ENCODE measurements around the gene IGFN1.
"Not testable (repeated sequence)": the region's sequence is repeated elsewhere in the genome, so short reads cannot be mapped to it uniquely, and the experiment has no call there.

The IGFN1 gene

DNA sequence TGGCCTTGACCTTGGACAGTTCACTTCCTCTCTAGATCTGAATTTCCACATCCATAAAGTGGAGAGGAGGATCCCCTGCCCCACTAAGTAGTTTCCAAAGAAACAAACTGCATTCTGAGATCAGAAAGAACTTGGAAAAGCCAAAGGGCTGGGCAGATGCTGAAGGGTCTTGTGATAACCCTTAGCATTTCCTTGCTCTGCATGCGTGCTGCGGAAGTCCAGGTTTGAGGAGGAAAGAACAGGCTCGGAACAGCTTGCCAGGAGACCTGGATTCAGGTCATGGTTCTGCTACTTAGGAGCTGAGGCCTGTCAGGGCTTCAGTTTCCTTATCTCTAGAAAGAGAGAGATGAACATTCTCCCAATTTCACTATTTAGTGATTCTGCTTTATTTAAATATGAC is 27.2 kb downstream of the IGFN1 start:
- DNase-seq (ENCODE audit: low spot score) = no peak

GRCh38 chr1:201218409-201218808 is 27.8 kb downstream of the IGFN1 start:
- no peak for DNase-seq (ENCODE audit: low spot score)

DNA sequence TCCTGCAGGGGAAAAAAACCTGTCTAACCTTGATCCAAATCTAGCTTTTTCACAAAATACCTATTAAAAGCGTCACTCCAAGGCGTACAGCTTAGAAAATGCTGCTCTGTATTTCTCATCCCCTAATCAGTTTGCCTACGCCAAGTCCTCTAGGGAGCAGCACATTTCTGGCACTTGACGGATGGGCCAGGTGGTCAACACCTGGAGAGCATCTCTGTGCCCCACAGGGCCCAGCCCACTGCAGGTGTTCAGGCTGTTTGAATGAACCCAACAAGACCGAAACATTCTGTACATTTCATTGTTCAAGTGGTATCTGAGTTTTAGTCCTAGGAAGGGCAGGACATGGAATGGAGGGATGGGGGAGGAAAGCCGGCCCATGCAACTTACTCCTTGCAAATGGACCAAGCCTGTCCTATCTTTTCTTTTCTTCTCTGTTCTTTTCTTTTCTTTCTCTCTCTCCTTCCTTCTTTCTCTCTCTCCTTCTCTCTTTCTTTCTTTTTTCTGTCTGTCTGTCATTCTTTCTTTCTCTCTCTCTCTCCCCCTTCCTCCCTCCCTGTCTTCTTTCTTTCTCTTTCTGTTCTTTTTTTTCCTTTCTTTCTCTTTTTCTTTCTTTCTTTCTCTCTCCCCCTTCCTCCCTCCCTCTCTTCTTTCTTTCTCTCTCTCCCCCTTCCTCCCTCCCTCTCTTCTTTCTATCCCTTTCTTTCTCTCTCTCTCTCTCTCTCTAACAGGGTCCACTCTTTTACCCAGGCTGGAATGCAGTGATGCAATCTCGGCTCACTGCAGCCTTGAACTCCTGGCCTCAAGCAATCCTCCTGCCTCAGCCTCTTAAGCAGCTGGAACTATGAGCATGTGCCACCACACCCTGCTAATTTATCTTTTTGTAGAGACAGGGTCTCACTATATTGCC is 29.1 kb downstream of the IGFN1 start:
- DNase-seq (ENCODE audit: low spot score) = no peak

- no peak for DNase-seq (ENCODE audit: low spot score)
Measured at GRCh38 chr1:201220388-201220715, 29.7 kb downstream of the IGFN1 start.

- no peak for DNase-seq (ENCODE audit: low spot score)
Measured at GRCh38 chr1:201221201-201221846, 30.7 kb downstream of the IGFN1 start.

GRCh38 chr1:201222125-201222524 is 31.5 kb downstream of the IGFN1 start:
- DNase-seq (ENCODE audit: low spot score) = peak; percentile 25

DNA sequence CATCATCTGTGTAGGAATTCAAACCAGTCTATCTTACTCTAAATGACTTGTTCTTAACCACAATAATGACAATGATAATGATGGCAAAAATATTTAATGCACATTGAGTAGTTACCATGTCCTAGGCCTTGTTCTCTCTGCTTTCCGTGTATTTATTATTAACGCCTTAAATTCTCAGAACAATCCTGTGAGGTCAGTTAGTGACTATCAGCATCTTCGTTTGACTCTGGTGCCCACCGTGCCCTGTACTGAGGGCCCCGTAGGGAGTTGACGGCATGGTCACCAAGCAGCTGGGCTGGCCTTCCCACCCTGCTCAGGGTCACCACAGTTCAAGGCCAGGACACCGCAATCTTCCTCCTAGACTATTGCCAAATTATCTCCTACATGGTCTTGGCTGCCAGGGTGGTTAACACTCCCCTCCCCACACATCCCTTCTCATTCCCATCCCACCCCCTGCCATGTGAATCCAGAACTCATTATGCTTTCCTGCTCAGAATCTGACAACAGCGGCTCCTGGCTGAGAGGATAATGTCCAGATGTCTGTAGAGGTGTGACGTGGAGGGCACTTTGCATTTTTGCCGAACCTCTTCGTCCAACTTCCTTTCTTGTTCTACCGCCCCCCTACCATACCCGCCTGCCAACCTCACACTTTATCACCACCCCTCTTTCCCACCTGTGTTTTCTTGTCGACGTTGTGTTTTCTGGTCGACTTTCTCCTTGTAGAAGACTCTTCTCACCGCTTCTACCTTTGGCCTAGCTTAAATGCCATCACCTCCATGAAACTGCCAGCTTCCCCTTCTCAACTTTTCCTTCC is 33.4 kb downstream of the IGFN1 start:
- DNase-seq (ENCODE audit: low spot score) = no peak

GRCh38 chr1:201224666-201225370 is 34.2 kb downstream of the IGFN1 start:
- no peak for DNase-seq (ENCODE audit: low spot score)

- DNase-seq (ENCODE audit: low spot score) = no peak
Measured at GRCh38 chr1:201226178-201226514, 35.5 kb downstream of the IGFN1 start.

- no peak for DNase-seq (ENCODE audit: low spot score)
Measured at GRCh38 chr1:201226859-201227488, 36.4 kb downstream of the IGFN1 start.

DNA sequence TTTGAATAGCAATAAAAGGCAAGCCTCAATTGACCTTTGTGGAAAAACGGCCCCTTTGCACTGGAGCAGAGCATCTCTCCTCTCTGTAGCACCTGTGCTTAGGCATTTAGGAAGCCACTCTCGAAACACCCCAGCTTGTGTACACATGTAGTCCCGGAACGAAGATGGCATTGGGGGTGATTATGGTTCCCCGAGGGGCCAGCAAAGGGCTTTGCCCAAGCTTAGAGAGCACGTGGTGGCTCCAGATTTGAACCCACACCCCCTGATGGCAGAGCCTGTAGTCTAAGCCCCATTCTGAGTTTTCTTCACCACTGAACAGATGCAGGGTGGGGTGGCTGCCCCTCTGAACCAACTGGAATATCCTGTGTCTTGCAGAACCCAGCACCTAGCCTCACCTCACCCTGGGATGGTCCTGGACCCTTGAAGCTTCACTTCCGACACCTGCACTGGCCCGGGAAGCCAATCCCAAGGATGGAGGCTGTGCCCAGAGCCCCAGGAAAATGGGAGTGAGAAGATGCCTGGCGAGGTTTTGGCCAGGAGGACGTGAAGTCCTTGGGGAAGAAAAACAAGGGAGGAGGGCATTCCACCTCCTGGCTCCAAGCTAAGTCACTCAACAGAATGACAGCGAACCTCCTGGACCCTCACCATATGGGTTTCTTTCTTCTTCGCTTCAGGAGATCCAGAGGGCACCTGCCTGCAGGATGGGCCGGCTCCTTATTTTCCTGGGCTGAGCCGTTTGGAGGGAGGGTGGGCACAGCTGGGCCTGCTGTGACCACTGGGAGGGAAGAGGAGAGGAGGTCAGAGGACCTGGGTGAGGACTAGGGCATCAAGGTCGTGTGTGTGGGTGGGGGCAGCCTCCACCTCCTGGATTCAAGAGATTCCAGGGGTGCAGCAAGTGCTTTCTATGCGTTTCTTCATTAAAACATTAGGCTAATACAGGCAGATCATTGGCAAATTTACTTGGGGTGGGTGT is 37.7 kb downstream of the IGFN1 start:
- DNase-seq (ENCODE audit: low spot score) = no peak

GRCh38 chr1:201229095-201229494 is 38.5 kb downstream of the IGFN1 start:
- no peak for DNase-seq (ENCODE audit: low spot score)

- no peak for DNase-seq (ENCODE audit: low spot score)
Measured at GRCh38 chr1:201229771-201230635, 39.4 kb downstream of the IGFN1 start.

- no peak for DNase-seq (ENCODE audit: low spot score)
Measured at GRCh38 chr1:201230676-201231075, 40.1 kb downstream of the IGFN1 start.

DNA sequence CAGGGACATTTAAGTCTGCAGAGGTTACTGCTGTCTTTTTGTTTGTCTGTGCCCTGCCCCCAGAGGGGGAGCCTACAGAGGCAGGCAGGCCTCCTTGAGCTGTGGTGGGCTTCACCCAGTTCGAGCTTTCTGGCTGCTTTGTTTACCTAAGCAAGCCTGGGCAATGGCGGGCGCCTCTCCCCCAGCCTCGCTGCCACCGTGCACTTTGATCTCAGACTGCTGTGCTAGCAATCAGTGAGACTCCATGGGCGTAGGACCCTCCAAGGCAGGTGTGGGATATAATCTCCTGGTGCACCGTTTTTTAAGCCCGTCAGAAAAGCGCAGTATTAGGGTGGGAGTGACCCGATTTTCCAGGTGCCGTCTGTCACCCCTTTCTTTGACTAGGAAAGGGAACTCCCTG is 49.0 kb downstream of the IGFN1 start:
- not testable (repeated sequence) for DNase-seq (ENCODE audit: low spot score)

- no peak for DNase-seq (ENCODE audit: low spot score)
Measured at GRCh38 chr1:201240171-201240570, 49.5 kb downstream of the IGFN1 start.

- no peak for DNase-seq (ENCODE audit: low spot score)
Measured at GRCh38 chr1:201241736-201242135, 51.1 kb downstream of the IGFN1 start.

- DNase-seq (ENCODE audit: low spot score) = no peak
Measured at GRCh38 chr1:201245082-201245481, 54.5 kb downstream of the IGFN1 start.

GRCh38 chr1:201248721-201249559 is 58.3 kb downstream of the IGFN1 start:
- DNase-seq (ENCODE audit: low spot score) = no peak

Measured in HuH-7 (cell line).